MM.1S (cell line): Measurements from ENCODE around the gene RPS21.

Experiments used
- DNase-seq: peaks from one replicate; pipeline ENCODE4 v3.0.0-alpha.2; 2015
- H2AFZ ChIP-seq: fragments of 300-600 bp; sonication (generic); 2 replicates; pipeline ENCODE4 v1.6.0; 2016; ENCODE audit warnings: antibody characterized with exemption, low read length
- H3F3A ChIP-seq: fragments of 300-600 bp; sonication (generic); 2 replicates; pipeline ENCODE4 v1.6.1; 2016; ENCODE audit warnings: mild to moderate bottlenecking, antibody characterized with exemption, low read length, moderate library complexity, mixed read lengths; ENCODE audit not compliant: insufficient read depth
- H3K27ac ChIP-seq: fragments of 300-600 bp; sonication (generic); 2 replicates; pipeline ENCODE4 v1.5.1; 2016; ENCODE audit warnings: mild to moderate bottlenecking, low read length
- H3K27me3 ChIP-seq: fragments of 300-600 bp; sonication (generic); replicated peaks from 2 replicates; pipeline ENCODE4 v1.6.0; 2016; ENCODE audit warnings: low read length; ENCODE audit not compliant: insufficient read depth
- H3K36me3 ChIP-seq: fragments of 300-600 bp; sonication (generic); replicated peaks from 2 replicates; pipeline ENCODE4 v1.6.1; 2016; ENCODE audit warnings: mild to moderate bottlenecking, low read length, mixed read lengths; ENCODE audit not compliant: insufficient read depth
- H3K4me1 ChIP-seq: fragments of 300-600 bp; sonication (generic); 2 replicates; pipeline ENCODE4 v1.6.1; 2016; ENCODE audit warnings: low read length, mixed read lengths
- H3K4me2 ChIP-seq: fragments of 300-600 bp; sonication (generic); 2 replicates; pipeline ENCODE4 v1.6.0; 2016; ENCODE audit warnings: low read depth, low read length
- H3K4me3 ChIP-seq: fragments of 300-600 bp; sonication (generic); 2 replicates; pipeline ENCODE4 v1.5.1; 2016; ENCODE audit warnings: low read length, mixed read lengths
- H3K79me2 ChIP-seq: fragments of 300-600 bp; sonication (generic); 2 replicates; pipeline ENCODE4 v1.6.1; 2016; ENCODE audit warnings: mixed run types, low read length, mixed read lengths
- H3K9ac ChIP-seq: fragments of 300-600 bp; sonication (generic); 2 replicates; pipeline ENCODE4 v1.6.1; 2016; ENCODE audit warnings: low read length, mixed read lengths
- H3K9me2 ChIP-seq: fragments of 300-600 bp; sonication (generic); replicated peaks from 2 replicates; pipeline ENCODE4 v1.6.1; 2016; ENCODE audit warnings: mild to moderate bottlenecking, low read length, mixed read lengths; ENCODE audit not compliant: insufficient read depth
- H3K9me3 ChIP-seq: fragments of 300-600 bp; sonication (generic); replicated peaks from 2 replicates; pipeline ENCODE4 v1.6.1; 2016; ENCODE audit warnings: mild to moderate bottlenecking, low read length, mixed read lengths; ENCODE audit not compliant: insufficient read depth
- H4K20me1 ChIP-seq: fragments of 300-600 bp; sonication (generic); 2 replicates; pipeline ENCODE4 v1.6.1; 2016; ENCODE audit warnings: mild to moderate bottlenecking, low read length, moderate library complexity, mixed read lengths; ENCODE audit not compliant: insufficient read depth
- CTCF ChIP-seq: fragments of 300-600 bp; sonication (generic); IDR thresholded peaks from 2 replicates; pipeline ENCODE4 v1.5.1; 2016; ENCODE audit warnings: antibody characterized with exemption, low read length, mixed read lengths
- EZH2 ChIP-seq: fragments of 300-600 bp; sonication (generic); optimal IDR thresholded peaks from 2 replicates; pipeline ENCODE3; 2017; ENCODE audit warnings: low read depth, mild to moderate bottlenecking, antibody characterized with exemption, low read length, mixed read lengths
- EZH2phosphoT487 ChIP-seq: fragments of 300-600 bp; sonication (generic); IDR thresholded peaks from 2 replicates; pipeline ENCODE4 v1.6.1; 2018; ENCODE audit warnings: antibody characterized with exemption, low read length

Gene RPS21

GRCh38 chr20:62400021-62400420 is 13.1 kb downstream of the RPS21 start:
- no peak for TF ChIP-seq EZH2
- TF ChIP-seq CTCF = no peak
- TF ChIP-seq EZH2phosphoT487 = no peak
- H4K20me1 ChIP-seq = no peaks in the 10 kb centered on the region
- peaks cover 12% of the 10 kb centered on the region for H3K79me2 ChIP-seq
- no peaks in the 10 kb centered on the region for H3K9me2 ChIP-seq
- H3K9ac ChIP-seq = no peak overlapping the region
- H3K27me3 ChIP-seq = no peaks in the 10 kb centered on the region
- no peaks in the 10 kb centered on the region for H3K4me1 ChIP-seq
- H3K4me3 ChIP-seq = no peak overlapping the region
- no peak for DNase-seq
- no peaks in the 10 kb centered on the region for H3F3A ChIP-seq
- no peak overlapping the region for H3K27ac ChIP-seq
- no peak overlapping the region for H3K4me2 ChIP-seq
- no peak overlapping the region for H2AFZ ChIP-seq
- no peaks in the 10 kb centered on the region for H3K9me3 ChIP-seq
- no peaks in the 10 kb centered on the region for H3K36me3 ChIP-seq

- DNase-seq = no peak
- Histone ChIP-seq H3K4me1 (no peaks in the 10 kb centered on the region), H3K79me2 (peaks cover 17% of the 10 kb centered on the region), H3K9me3 (no peaks in the 10 kb centered on the region), H3K4me3 (no peak overlapping the region), H4K20me1 (no peaks in the 10 kb centered on the region), H3K27me3 (no peaks in the 10 kb centered on the region), H3K36me3 (no peaks in the 10 kb centered on the region), H2AFZ (no peak overlapping the region), H3K4me2 (no peak overlapping the region), H3K9me2 (no peaks in the 10 kb centered on the region), H3K9ac (no peak overlapping the region), H3K27ac (no peak overlapping the region), H3F3A (no peaks in the 10 kb centered on the region)
- TF ChIP-seq EZH2phosphoT487 (no peak), EZH2 (no peak), CTCF (no peak)
Observed at GRCh38 chr20:62400541-62400940, 13.6 kb downstream of the RPS21 start.

GRCh38 chr20:62401331-62401779 is 14.5 kb downstream of the RPS21 start:
- H3K9me3 ChIP-seq = no peaks in the 10 kb centered on the region
- H3K9ac ChIP-seq = no peak overlapping the region
- H3K27ac ChIP-seq = no peak overlapping the region
- H2AFZ ChIP-seq = no peak overlapping the region
- no peaks in the 10 kb centered on the region for H3K36me3 ChIP-seq
- no peaks in the 10 kb centered on the region for H3K9me2 ChIP-seq
- no peaks in the 10 kb centered on the region for H4K20me1 ChIP-seq
- H3K27me3 ChIP-seq = no peaks in the 10 kb centered on the region
- no peak overlapping the region for H3K4me3 ChIP-seq
- H3K4me2 ChIP-seq = no peak overlapping the region
- H3F3A ChIP-seq = no peaks in the 10 kb centered on the region
- peaks cover 25% of the 10 kb centered on the region for H3K79me2 ChIP-seq
- no peaks in the 10 kb centered on the region for H3K4me1 ChIP-seq
- no peak for DNase-seq
- no peak for TF ChIP-seq EZH2
- no peak for TF ChIP-seq EZH2phosphoT487
- no peak for TF ChIP-seq CTCF
